Lower leg skin (tissue), 4 donors: Measurements from ENCODE around the gene RBFOX2. TPM values are rescaled to one million over a fixed set of nuclear protein-coding genes. Genes with fewer than 3 reads are reported as not detected.

ENCODE experiments used
- DNase-seq, 2 donors: peaks; one replicate each; pipeline ENCODE4 v3.0.0-alpha.2; 2019; ENCODE audit warnings: low spot score in 2 of 2
- H3K4me3 ChIP-seq: fragments of 200-600 bp; sonication (generic); 2 replicates; pipeline ENCODE4 v1.5.1; 2017; ENCODE audit warnings: mild to moderate bottlenecking, low read depth; ENCODE audit not compliant: poor library complexity, severe bottlenecking
- CTCF ChIP-seq, 3 donors: fragments of 450-650 bp; IDR thresholded peaks; one replicate each; pipeline ENCODE4 v1.5.1; 2016; ENCODE audit warnings: antibody characterized with exemption in 3 of 3, mild to moderate bottlenecking in 3 of 3, moderate library complexity in 2 of 3
- POLR2A ChIP-seq, 2 donors: fragments of 450-650 bp; IDR thresholded peaks; one replicate each; pipeline ENCODE4 v1.6.1; 2016 to 2017; ENCODE audit warnings: antibody characterized with exemption in 2 of 2, mild to moderate bottlenecking in 1 of 2, moderate library complexity in 1 of 2
- whole genome bisulfite sequencing, 2 donors: methylation state at CpG; one replicate each; pipeline ENCODE4 v1.1.5; 2018; 5-methylcytosine and 5-hydroxymethylcytosine counted together
- intact Hi-C: fragments of 100-400 bp; cut with DNase I; formaldehyde crosslinking; loops from one replicate; pipeline ENCODE4 v1.15.0; 2023; ENCODE audit warnings: low total_unique reads
- total RNA-seq, 4 donors: library from RNA; depleted of rRNA; stranded (reverse); fragments of >200 nt; gene quantifications; one replicate each; pipeline ENCODE4 v1.1.0, GENCODE V29; 2016

The RBFOX2 gene
- total RNA-seq, 4 donors from 2014 or later: 40.9 to 56.5 (median 51.1) TPM

- WGBS, 2 donors: 92 to 96% methylated on average over 2 of the region's 2 CpGs
- DNase-seq: no peak
- no peak overlapping the region for H3K4me3 ChIP-seq
- TF ChIP-seq CTCF (IDR thresholded peaks at IDR 0.05) (no peak), POLR2A (IDR thresholded peaks at IDR 0.05) (no peak)
- intact Hi-C loops: no loop called here
Observed at GRCh38 chr22:35887296-35887875, 141.2 kb downstream of the RBFOX2 start.

DNA sequence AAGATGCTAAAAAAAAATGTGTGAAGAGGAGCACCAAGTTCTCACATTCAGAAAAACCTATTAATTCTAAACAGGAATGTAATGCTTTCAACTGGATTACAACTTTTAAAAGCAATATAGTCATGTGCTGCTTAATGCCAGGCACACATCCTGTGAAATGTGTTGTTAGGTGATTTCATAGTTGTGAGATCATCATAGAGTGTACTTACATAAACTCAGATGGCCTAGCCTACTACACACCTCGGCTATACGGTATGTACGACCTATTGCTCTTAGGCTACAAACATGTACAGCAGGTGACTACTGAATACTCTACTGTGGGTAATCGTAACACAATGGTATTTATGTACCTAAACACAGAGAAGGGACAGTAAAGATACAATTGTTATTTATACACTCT is 142.3 kb downstream of the RBFOX2 start:
- intact Hi-C loops: no loop called here
- TF ChIP-seq CTCF (IDR thresholded peaks at IDR 0.05) (no peak), POLR2A (IDR thresholded peaks at IDR 0.05) (no peak)
- 89 to 91% methylated on average over 4 of the region's 4 CpGs for WGBS, 2 donors
- H3K4me3 ChIP-seq: no peak overlapping the region
- no peak for DNase-seq

GRCh38 chr22:35884529-35884928 is 144.1 kb downstream of the RBFOX2 start:
- no peak for TF ChIP-seq CTCF (IDR thresholded peaks at IDR 0.05)
- TF ChIP-seq POLR2A (IDR thresholded peaks at IDR 0.05): no peak
- no peak overlapping the region for H3K4me3 ChIP-seq
- 74 to 88% methylated on average over 2 of the region's 2 CpGs for WGBS, 2 donors
- intact Hi-C loops: no loop called here
- DNase-seq: no peak

DNA sequence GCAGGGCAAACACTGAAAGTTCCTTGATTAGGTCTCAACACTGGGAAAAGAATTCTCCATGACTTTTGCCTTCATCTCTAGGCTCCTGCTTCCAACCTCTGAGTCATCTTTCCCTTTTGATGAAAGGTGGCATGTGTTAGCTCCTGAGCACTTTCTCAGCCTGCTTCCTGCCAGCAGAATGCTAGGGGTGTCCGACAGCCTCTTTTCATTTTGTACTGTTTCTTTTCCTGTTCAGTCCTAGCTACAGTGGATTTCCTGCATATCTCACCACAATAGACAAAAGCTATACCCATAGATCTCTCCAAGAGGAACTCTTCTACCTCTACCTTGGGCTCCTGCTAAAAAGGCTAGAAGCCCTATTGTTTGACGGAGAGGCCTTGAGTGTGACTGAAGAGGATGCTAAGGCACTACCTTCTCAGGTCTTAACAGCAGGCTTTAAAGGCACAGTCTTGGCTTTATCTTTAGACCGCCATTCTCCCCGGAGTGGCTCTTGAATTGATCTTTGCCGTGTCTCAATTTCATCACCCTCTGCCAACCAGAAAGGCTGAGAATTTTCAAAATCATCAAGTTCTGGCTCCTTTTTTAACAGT is 145.5 kb downstream of the RBFOX2 start:
- intact Hi-C loops: no loop called here
- TF ChIP-seq POLR2A (IDR thresholded peaks at IDR 0.05) (no peak), CTCF (IDR thresholded peaks at IDR 0.05) (no peak)
- no peak overlapping the region for H3K4me3 ChIP-seq
- DNase-seq: no peak
- WGBS, 2 donors: 67% methylated on average over 5 of the region's 5 CpGs

- WGBS, 2 donors: 24 to 32% methylated on average over 5 of the region's 5 CpGs
- TF ChIP-seq CTCF (IDR thresholded peaks at IDR 0.05): no peak
- no peak for TF ChIP-seq POLR2A (IDR thresholded peaks at IDR 0.05)
- H3K4me3 ChIP-seq: no peak overlapping the region
- intact Hi-C loops: no loop called here
- no peak for DNase-seq
Observed at GRCh38 chr22:35882211-35883030, 146.2 kb downstream of the RBFOX2 start.
